Measurements from ENCODE around the gene LCN6.

DNA sequence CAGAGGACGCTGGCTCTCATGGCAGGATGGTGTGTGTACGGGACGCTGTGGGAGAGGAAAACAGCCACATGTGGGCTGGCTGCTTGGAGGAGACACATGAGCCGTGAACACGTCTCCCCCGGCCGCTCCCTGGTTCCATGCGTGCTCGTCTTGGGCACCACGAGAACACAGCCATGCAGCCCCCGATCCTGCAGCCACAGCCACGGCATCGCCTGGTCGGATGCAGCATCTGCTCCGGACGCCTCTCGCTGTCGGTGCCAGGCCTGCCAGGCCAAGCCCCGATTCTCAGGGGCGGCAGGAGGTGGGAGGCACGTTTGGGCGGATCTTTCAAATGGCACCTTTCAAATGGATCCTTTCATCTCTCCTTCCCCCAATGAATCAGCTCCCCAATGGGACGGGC is 8.8 kb downstream of the LCN6 start:
- no peak for TF ChIP-seq POLR2A (IDR thresholded peaks at IDR 0.05; ENCODE audit: low read length)
- no peak for TF ChIP-seq GATA1 (IDR thresholded peaks at IDR 0.05; ENCODE audit: low read depth, low read length)

Measured in erythroblast (primary cell).